OCI-LY1 (cell line): ENCODE results near the gene RBKS.
"Not testable (repeated sequence)": the region's sequence is repeated elsewhere in the genome, so short reads cannot be mapped to it uniquely, and the experiment has no call there.

Source experiments
- H2AFZ ChIP-seq: fragments of 200-600 bp; sonication (generic), shearing (Covaris generic); 2 replicates; pipeline ENCODE4 v1.6.0; 2014; ENCODE audit warnings: antibody characterized with exemption, mild to moderate bottlenecking, low read length
- H3F3A ChIP-seq: fragments of 200-600 bp; sonication (generic), shearing (Covaris generic); 2 replicates; pipeline ENCODE4 v1.6.0; 2014; ENCODE audit warnings: mild to moderate bottlenecking, antibody characterized with exemption, low read length, moderate library complexity; ENCODE audit not compliant: insufficient read depth
- H3K27ac ChIP-seq: fragments of 200-600 bp; sonication (generic); 2 replicates; pipeline ENCODE4 v1.5.1; 2014; ENCODE audit warnings: low read length, mixed run types, mild to moderate bottlenecking, low read depth; ENCODE audit not compliant: poor library complexity, severe bottlenecking
- H3K27me3 ChIP-seq: fragments of 200-600 bp; sonication (generic); 2 replicates; pipeline ENCODE4 v1.6.0; 2014; ENCODE audit warnings: antibody characterized with exemption, mild to moderate bottlenecking, low read length, moderate library complexity; ENCODE audit not compliant: insufficient read depth
- H3K36me3 ChIP-seq: fragments of 200-600 bp; sonication (generic); 2 replicates; pipeline ENCODE4 v1.6.1; 2014; ENCODE audit warnings: mild to moderate bottlenecking, antibody characterized with exemption, low read length, moderate library complexity, mixed read lengths; ENCODE audit not compliant: insufficient read depth
- H3K4me1 ChIP-seq: fragments of 200-600 bp; sonication (generic); 2 replicates; pipeline ENCODE4 v1.5.1; 2014; ENCODE audit warnings: mild to moderate bottlenecking, low read length, moderate library complexity; ENCODE audit not compliant: insufficient read depth, severe bottlenecking
- H3K4me2 ChIP-seq: fragments of 200-600 bp; sonication (generic), shearing (Covaris generic); 2 replicates; pipeline ENCODE4 v1.6.1; 2014; ENCODE audit warnings: low read length
- H3K4me3 ChIP-seq: fragments of 200-600 bp; sonication (generic); 2 replicates; pipeline ENCODE4 v1.5.1; 2014; ENCODE audit warnings: low read length, low read depth, mild to moderate bottlenecking, mixed read lengths; ENCODE audit not compliant: poor library complexity, severe bottlenecking
- H3K79me2 ChIP-seq: fragments of 200-600 bp; shearing (Covaris generic); 2 replicates; pipeline ENCODE4 v1.6.1; 2016; ENCODE audit warnings: mixed run types, low read length, mixed read lengths; ENCODE audit not compliant: insufficient read depth
- H3K9ac ChIP-seq: fragments of 200-600 bp; sonication (generic), shearing (Covaris generic); 2 replicates; pipeline ENCODE4 v1.6.1; 2014; ENCODE audit warnings: mild to moderate bottlenecking, low read length, mixed read lengths
- H3K9me2 ChIP-seq: fragments of 200-600 bp; sonication (generic), shearing (Covaris generic); 2 replicates; pipeline ENCODE4 v1.6.1; 2014; ENCODE audit warnings: low read depth, mild to moderate bottlenecking, low read length, mixed read lengths
- H3K9me3 ChIP-seq: fragments of 200-600 bp; shearing (Covaris generic); 2 replicates; pipeline ENCODE4 v1.6.1; 2014; ENCODE audit warnings: low read length, mixed read lengths
- H4K20me1 ChIP-seq: fragments of 200-600 bp; sonication (generic), shearing (Covaris generic); 2 replicates; pipeline ENCODE4 v1.6.0; 2016; ENCODE audit warnings: mild to moderate bottlenecking, low read length; ENCODE audit not compliant: insufficient read depth
- CTCF ChIP-seq: fragments of 200-600 bp; sonication (generic), shearing (Covaris generic); IDR thresholded peaks from 2 replicates; pipeline ENCODE4 v1.5.1; 2017; ENCODE audit warnings: mild to moderate bottlenecking, antibody characterized with exemption, low read length, moderate library complexity, mixed read lengths
- EZH2 ChIP-seq: fragments of 200-600 bp; sonication (generic), shearing (Covaris generic); IDR thresholded peaks from 2 replicates; pipeline ENCODE4 v1.8.0; 2017; ENCODE audit warnings: borderline replicate concordance, mixed run types, mild to moderate bottlenecking, antibody characterized with exemption, low read length, moderate library complexity, mixed read lengths

RBKS gene

GRCh38 chr2:27870724-27871123 is 19.5 kb downstream of the RBKS start:
- no peak overlapping the region for H3K27ac ChIP-seq
- H3F3A ChIP-seq = no peaks in the 10 kb centered on the region
- no peaks in the 10 kb centered on the region for H3K27me3 ChIP-seq
- no peaks in the 10 kb centered on the region for H3K9me3 ChIP-seq
- TF ChIP-seq EZH2 (no peak), CTCF (no peak)
- no peak overlapping the region for H3K4me3 ChIP-seq
- no peak overlapping the region for H2AFZ ChIP-seq
- no peaks in the 10 kb centered on the region for H3K4me1 ChIP-seq
- H4K20me1 ChIP-seq = no peaks in the 10 kb centered on the region
- H3K9ac ChIP-seq = no peak overlapping the region
- no peaks in the 10 kb centered on the region for H3K9me2 ChIP-seq
- no peaks in the 10 kb centered on the region for H3K79me2 ChIP-seq
- H3K4me2 ChIP-seq = no peak overlapping the region
- H3K36me3 ChIP-seq = no peaks in the 10 kb centered on the region

GRCh38 chr2:27869763-27870162 is 20.4 kb downstream of the RBKS start:
- no peak for TF ChIP-seq EZH2
- no peak for TF ChIP-seq CTCF
- H3K27me3 ChIP-seq = no peaks in the 10 kb centered on the region
- H3K79me2 ChIP-seq = no peaks in the 10 kb centered on the region
- no peak overlapping the region for H3K9ac ChIP-seq
- H4K20me1 ChIP-seq = no peaks in the 10 kb centered on the region
- H3K27ac ChIP-seq = no peak overlapping the region
- H3K4me2 ChIP-seq = no peak overlapping the region
- no peak overlapping the region for H2AFZ ChIP-seq
- no peaks in the 10 kb centered on the region for H3K9me3 ChIP-seq
- no peaks in the 10 kb centered on the region for H3K36me3 ChIP-seq
- H3K4me3 ChIP-seq = no peak overlapping the region
- no peaks in the 10 kb centered on the region for H3K9me2 ChIP-seq
- no peaks in the 10 kb centered on the region for H3F3A ChIP-seq
- H3K4me1 ChIP-seq = no peaks in the 10 kb centered on the region

- no peaks in the 10 kb centered on the region for H3K9me2 ChIP-seq
- no peaks in the 10 kb centered on the region for H3K36me3 ChIP-seq
- no peaks in the 10 kb centered on the region for H3K79me2 ChIP-seq
- TF ChIP-seq CTCF (no peak), EZH2 (no peak)
- H3K4me1 ChIP-seq = no peaks in the 10 kb centered on the region
- H3K27ac ChIP-seq = no peak overlapping the region
- no peak overlapping the region for H2AFZ ChIP-seq
- H3K4me2 ChIP-seq = no peak overlapping the region
- no peaks in the 10 kb centered on the region for H4K20me1 ChIP-seq
- H3K9ac ChIP-seq = no peak overlapping the region
- no peak overlapping the region for H3K4me3 ChIP-seq
- H3K27me3 ChIP-seq = no peaks in the 10 kb centered on the region
- H3F3A ChIP-seq = no peaks in the 10 kb centered on the region
- no peaks in the 10 kb centered on the region for H3K9me3 ChIP-seq
These were observed 23.9 kb downstream of the RBKS start for GRCh38 chr2:27866237-27866636.

- H3F3A ChIP-seq, H2AFZ ChIP-seq, H3K36me3 ChIP-seq, H3K4me1 ChIP-seq, H3K4me2 ChIP-seq, H3K9me2 ChIP-seq, H3K79me2 ChIP-seq, H3K27ac ChIP-seq, H3K9ac ChIP-seq, H3K27me3 ChIP-seq, H3K4me3 ChIP-seq, H3K9me3 ChIP-seq, H4K20me1 ChIP-seq: not testable (repeated sequence)
These were observed 26.2 kb downstream of the RBKS start for GRCh38 chr2:27863955-27864354.
